Osteocyte (in vitro differentiated cells): Measurements from ENCODE around the gene KCNJ13. TPM values are rescaled to one million over a fixed set of nuclear protein-coding genes. Genes with fewer than 3 reads are reported as not detected.

Experiments used
- DNase-seq: peaks from one replicate; pipeline ENCODE4 v3.0.0; 2021; ENCODE audit warnings: mixed read lengths; ENCODE audit not compliant: unreplicated experiment; ENCODE audit errors: extremely low spot score
- H3K27ac Mint-ChIP-seq: one replicate; pipeline ENCODE4 v1.8.0; 2021; ENCODE audit warnings: mild to moderate bottlenecking, mixed read lengths; ENCODE audit not compliant: unreplicated experiment
- H3K27me3 Mint-ChIP-seq: one replicate; pipeline ENCODE4 v1.8.0; 2021; ENCODE audit warnings: mixed read lengths; ENCODE audit not compliant: unreplicated experiment
- H3K36me3 Mint-ChIP-seq: one replicate; pipeline ENCODE4 v1.8.0; 2021; ENCODE audit warnings: mixed read lengths; ENCODE audit not compliant: unreplicated experiment
- H3K4me1 Mint-ChIP-seq: one replicate; pipeline ENCODE4 v1.8.0; 2021; ENCODE audit warnings: mixed read lengths; ENCODE audit not compliant: unreplicated experiment
- H3K4me3 Mint-ChIP-seq: one replicate; pipeline ENCODE4 v1.8.0; 2021; ENCODE audit warnings: mild to moderate bottlenecking, moderate library complexity, mixed read lengths; ENCODE audit not compliant: unreplicated experiment
- H3K9me3 Mint-ChIP-seq: one replicate; pipeline ENCODE4 v1.8.0; 2021; ENCODE audit warnings: mixed read lengths; ENCODE audit not compliant: unreplicated experiment
- CTCF ChIP-seq: fragments of 200-600 bp; sonication (generic); IDR thresholded peaks from 2 replicates; pipeline ENCODE4 v1.5.0; 2021; ENCODE audit warnings: antibody characterized with exemption, mild to moderate bottlenecking, moderate library complexity
- long read RNA-seq: library from polyadenylated mRNA; unstranded; transcript quantifications from one replicate; pipeline ENCODE4 v2.0.0, GENCODE V29; 2021
- total RNA-seq: library from RNA; stranded (reverse); gene quantifications from 2 replicates; pipeline ENCODE4 v1.2.1, GENCODE V29; 2021

The KCNJ13 gene
- total RNA-seq: not detected in 2 replicates
- long read RNA-seq: 0 reads

- peaks cover 19% of the 10 kb centered on the region for H3K36me3 Mint-ChIP-seq
- no peaks in the 10 kb centered on the region for H3K9me3 Mint-ChIP-seq
- no peak for DNase-seq
- H3K27ac Mint-ChIP-seq: no peak within 1 kb of the TSS
- TF ChIP-seq CTCF: no peak
- no peak within 1 kb of the TSS for H3K4me3 Mint-ChIP-seq
- H3K4me1 Mint-ChIP-seq: peaks cover 31% of the 10 kb centered on the region
- H3K27me3 Mint-ChIP-seq: no peaks in the 10 kb centered on the region
Measured at GRCh38 chr2:232776435-232776834, at the start of gene KCNJ13. Gene KCNJ13 (minus strand): TSS chr2:232776565. CDS start chr2:232771362, 5,203 bp downstream.

GRCh38 chr2:232817756-232818155, 41.4 kb upstream of the KCNJ13 start:
- Mint-ChIP-seq H3K27ac (no peak overlapping the region), H3K27me3 (no peaks in the 10 kb centered on the region), H3K9me3 (no peaks in the 10 kb centered on the region), H3K36me3 (peaks cover 67% of the 10 kb centered on the region), H3K4me3 (no peak overlapping the region), H3K4me1 (no peaks in the 10 kb centered on the region)
- no peak for TF ChIP-seq CTCF
- no peak for DNase-seq

- H3K27ac Mint-ChIP-seq: no peak overlapping the region
- H3K36me3 Mint-ChIP-seq: peaks cover 70% of the 10 kb centered on the region
- DNase-seq: no peak
- no peaks in the 10 kb centered on the region for H3K9me3 Mint-ChIP-seq
- no peaks in the 10 kb centered on the region for H3K27me3 Mint-ChIP-seq
- no peak for TF ChIP-seq CTCF
- H3K4me1 Mint-ChIP-seq: no peaks in the 10 kb centered on the region
- no peak overlapping the region for H3K4me3 Mint-ChIP-seq
Measured at GRCh38 chr2:232816657-232817056, 40.3 kb upstream of the KCNJ13 start.

- Mint-ChIP-seq H3K4me3 (no peak overlapping the region), H3K4me1 (no peaks in the 10 kb centered on the region), H3K9me3 (no peaks in the 10 kb centered on the region), H3K27me3 (no peaks in the 10 kb centered on the region), H3K27ac (no peak overlapping the region), H3K36me3 (peaks cover 68% of the 10 kb centered on the region)
- TF ChIP-seq CTCF: no peak
- no peak for DNase-seq
Measured at GRCh38 chr2:232815569-232815968, 39.2 kb upstream of the KCNJ13 start.

- DNase-seq: no peak
- Mint-ChIP-seq H3K27me3 (no peaks in the 10 kb centered on the region), H3K9me3 (no peaks in the 10 kb centered on the region), H3K27ac (no peak overlapping the region), H3K4me3 (no peak overlapping the region), H3K36me3 (peaks cover 59% of the 10 kb centered on the region), H3K4me1 (no peaks in the 10 kb centered on the region)
- TF ChIP-seq CTCF: no peak
Measured at GRCh38 chr2:232810444-232810843, 34.1 kb upstream of the KCNJ13 start.
